GM20431 (cell line): ENCODE results near the gene ZNF587B.
"Not testable (repeated sequence)": the region's sequence is repeated elsewhere in the genome, so short reads cannot be mapped to it uniquely, and the experiment has no call there.

Experiments used
- in situ Hi-C: fragments of 300-500 bp; cut with MseI, MboI; formaldehyde crosslinking; loops from one replicate; pipeline ENCODE4 v1.15.0; 2020; ENCODE audit warnings: low sequenced_read_pairs; ENCODE audit not compliant: unreplicated experiment

ZNF587B gene

DNA sequence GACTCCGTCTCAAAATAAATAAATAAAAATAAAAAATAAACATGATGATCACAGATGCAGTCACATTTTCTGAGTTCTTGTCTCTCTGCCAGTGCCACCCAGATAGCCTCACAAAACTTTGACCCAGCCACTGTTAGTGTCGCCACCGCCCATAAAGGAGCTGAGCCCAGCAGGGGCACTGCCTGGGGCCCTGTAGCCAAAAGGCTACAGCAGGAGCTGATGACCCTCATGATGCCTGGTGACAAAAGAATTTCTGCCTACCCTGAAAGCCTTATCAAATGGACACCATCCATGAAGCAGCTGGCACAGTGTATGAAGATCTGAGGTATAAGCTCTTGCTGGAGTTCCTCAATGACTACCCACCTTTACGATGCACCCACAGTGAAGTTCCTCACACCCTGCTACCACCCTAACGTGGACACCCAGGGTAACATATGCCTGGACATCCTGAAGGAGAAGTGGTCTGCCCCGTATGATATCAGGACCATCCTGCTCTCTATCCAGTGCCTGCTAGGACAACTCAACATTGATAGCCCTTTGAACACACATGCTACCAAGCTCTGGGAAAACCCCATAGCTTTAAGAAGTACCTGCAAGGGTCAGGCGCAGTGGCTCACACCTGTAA lies 37.9 kb downstream of the ZNF587B start:
- in situ Hi-C loops = no loop called here

DNA sequence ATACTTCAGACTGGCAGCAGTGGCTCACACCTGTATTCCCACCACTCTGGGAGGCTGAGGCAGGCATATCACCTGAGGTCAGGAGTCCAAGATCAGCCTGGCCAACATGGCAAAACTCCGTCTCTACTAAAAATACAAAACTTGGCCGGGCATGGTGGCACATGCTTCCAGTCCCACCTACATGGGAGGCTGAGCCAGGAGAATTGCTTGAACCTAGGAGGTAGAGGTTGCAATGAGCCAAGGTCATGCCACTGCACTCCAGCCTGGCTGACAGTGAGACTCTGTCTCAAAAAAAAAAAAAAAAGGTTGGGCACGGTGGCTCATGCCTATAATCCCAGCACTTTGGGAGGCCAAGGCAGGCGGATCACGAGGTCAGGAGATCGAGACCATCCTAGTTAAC lies 39.6 kb downstream of the ZNF587B start:
- in situ Hi-C loops = not testable (repeated sequence)

DNA sequence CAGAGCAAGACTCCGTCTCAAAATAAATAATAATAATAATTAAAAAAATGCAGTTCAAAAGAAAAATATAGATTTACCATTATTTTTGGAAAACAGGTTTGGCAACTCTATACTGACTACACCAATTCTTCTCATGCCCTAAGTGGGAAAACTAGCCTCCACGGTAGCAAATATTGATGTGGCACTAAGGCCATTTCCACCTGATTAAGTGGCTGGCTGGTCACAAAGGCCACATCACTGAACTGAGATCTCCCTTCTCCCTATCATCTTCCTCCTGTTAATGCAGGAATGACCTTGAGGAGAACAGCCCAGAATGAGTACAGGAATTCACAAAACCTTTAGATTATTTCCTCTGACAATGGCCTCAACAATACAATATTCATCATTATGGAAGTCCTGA lies 40.1 kb downstream of the ZNF587B start:
- in situ Hi-C loops = no loop called here

DNA sequence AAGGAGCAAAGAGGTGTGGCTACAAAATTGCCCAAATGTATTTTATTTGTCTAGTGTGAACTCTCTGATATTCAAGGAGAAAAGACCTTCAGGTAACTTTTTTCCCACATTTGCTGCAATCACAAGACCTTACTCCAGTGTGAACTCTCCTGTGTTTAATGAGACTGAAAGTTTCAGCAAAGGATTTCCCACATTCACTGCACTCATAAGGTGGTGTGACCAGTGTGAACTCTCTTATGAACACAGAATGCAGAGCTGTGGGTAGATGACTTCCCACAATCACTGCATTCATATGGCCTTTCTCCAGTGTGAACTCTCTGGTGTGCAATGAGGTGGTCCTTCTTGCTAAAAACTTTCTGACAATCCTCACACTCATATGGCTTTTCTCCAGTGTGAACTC lies 42.4 kb downstream of the ZNF587B start:
- in situ Hi-C loops = no loop called here

DNA sequence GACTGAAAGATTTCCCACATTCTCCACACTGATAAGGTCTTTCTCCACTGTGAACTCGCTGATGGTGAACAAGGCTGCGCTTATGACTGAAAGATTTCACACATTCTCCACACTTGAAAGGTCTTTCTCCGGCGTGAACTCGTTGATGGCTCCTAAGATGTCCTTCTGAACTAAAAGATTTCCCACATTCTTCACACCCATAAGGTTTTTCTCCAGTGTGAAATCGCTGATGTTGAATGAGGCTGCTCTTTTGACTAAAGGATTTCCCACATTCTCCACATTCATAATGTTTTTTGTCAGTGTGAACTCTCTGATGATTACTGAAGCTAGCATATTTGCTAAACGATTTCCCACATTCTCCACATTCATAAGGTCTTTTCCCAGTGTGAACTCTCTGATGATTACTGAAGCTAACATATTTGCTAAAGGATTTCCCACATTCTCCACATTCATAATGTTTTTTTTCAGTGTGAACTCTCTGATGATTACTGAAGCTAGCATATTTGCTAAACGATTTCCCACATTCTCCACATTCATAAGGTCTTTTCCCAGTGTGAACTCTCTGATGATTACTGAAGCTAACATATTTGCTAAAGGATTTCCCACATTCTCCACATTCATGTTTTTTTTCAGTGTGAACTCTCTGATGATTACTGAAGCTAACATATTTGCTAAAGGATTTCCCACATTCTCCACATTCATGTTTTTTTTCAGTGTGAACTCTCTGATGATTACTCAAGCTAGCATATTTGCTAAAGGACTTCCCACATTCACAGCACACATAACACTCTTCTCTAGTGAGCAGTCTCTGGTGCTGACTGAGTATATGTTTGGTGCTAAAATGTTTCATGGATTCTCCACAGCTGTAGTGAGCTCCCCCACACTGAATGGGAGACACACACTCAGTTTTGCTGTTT lies 44.0 kb downstream of the ZNF587B start:
- in situ Hi-C loops = not testable (repeated sequence)

DNA sequence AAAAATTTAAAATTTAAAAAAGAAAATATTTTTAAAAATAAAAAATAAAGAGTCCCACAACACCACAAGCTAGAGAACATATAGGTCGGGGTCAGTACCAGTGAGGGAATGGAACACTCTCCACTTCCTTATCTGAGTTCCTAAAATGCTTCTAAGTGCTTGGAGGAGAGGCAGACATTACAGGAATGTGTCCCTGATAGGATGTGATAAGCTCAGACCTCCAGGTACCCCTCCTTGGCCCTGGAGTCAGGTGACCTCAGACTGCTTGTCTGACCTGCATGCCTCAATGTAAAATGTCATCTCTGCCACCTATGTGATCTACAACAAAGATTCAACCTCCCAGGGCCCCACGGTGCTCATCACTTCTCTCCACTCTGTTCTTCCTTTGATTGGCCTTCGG lies 55.9 kb downstream of the ZNF587B start:
- in situ Hi-C loops = no loop called here

DNA sequence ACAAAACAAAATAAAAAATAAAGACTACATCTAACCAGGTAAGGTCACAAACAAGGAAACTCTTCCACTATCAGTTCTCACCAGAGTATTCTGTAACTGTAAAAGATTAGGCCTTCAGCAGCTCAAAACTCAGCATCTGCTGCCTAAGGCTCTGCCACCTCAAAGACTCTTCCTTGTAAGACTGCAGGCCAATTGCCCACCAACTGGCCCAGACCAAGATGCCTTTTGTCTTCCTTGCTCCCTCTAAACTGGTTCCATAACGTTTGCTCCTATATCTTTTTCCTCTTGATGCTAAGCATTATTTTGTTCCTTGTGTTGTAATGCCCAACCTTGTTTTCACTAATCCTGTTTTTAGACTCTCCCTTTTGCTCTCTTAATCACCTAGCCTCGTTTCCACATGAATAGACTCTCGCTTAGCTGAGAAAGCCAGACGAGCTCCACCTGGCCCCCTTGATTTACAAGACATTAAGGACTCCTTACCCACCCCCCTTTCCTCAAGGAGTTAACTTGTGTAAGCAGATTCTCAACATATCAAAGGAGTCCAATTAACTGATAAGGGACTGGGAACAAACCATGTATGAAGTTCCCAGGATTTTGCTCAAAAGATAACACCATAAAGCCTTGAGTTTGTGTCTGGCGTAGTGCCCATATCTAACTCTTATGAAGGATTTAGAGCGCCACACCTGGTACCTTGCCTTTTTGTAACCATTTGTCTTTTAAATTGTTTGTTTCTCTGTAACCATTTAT lies 57.3 kb downstream of the ZNF587B start:
- in situ Hi-C loops = no loop called here

DNA sequence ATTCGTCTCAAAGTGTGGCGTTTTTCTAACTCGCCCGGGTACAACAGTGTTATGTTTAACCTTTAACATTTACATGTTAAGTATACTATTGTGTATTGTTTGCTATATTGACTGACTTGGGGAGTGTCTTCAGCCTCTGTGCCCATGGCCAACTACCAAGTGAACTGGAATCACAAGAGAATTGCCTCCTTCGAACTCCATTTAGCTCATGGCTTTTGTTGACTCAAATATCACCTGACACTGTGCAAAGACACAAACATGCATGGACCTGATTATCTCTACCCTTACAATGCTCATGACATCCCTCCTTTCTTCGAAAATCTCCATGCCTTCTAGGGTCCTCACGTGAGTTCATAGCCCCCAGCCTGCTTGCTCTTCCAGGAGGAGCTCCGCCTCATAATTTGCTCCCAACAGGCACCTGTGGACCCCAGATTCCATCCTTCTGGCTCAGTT lies 58.0 kb downstream of the ZNF587B start:
- in situ Hi-C loops = no loop called here

DNA sequence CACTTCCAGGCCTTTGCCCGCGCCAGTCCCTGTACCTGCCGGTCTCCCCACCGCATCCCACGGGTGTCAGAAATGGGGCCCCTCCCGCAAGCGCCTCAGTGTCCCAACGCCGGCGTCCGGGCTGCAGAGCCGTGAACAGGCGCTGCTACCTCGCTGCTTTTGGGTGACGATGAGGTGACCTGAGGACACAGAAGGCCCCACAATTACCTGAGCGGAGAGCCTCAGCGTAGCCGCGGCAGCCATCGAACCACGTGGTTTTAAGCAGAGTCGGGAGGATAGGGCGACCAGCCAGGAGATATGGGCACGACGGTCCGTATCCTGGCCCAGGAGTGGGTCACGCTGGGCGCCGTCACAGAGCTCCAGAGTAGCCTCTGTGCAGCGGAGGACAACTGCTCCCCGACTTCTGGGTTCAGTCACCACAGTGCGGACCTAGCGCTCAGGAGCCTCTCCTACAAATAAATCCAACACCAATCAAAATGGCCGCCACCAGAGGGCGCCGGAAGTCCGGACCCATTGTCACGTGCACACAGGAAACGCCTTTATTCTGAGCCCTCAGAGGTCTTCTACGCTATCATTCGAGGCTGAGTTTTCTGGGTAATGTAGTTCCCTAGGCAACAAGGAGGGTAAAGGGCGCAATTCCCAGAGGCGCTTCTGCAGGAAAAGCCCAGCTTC lies 58.6 kb downstream of the ZNF587B start, which contains the start of gene ZNF814:
ZNF814 (minus strand) TSS at position 478 of the 672 bp plus-strand sequence; CDS start at position 243, 235 bp downstream.
- in situ Hi-C loops = no loop called here

DNA sequence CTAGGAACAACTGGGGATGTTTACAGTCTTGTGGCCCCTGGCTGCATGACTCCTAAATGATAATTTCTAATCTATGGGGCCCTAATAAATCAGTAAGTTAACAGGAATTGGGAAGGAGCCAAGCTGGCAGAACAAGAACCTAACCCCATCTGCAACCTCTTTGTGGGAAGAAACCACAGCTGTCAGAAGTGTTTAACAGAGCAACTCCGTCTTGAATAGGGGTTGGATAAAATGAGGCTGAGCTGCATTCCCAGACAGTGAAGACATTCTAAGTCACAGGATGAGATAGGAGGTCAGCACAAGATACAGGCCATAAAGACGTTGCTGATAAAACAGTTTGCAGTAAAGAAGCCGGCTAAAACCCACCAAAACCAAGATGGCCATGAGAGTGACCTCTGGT lies 60.6 kb downstream of the ZNF587B start:
- in situ Hi-C loops = not testable (repeated sequence)
